ENCODE results near the gene TTC21A.

TTC21A gene

DNA sequence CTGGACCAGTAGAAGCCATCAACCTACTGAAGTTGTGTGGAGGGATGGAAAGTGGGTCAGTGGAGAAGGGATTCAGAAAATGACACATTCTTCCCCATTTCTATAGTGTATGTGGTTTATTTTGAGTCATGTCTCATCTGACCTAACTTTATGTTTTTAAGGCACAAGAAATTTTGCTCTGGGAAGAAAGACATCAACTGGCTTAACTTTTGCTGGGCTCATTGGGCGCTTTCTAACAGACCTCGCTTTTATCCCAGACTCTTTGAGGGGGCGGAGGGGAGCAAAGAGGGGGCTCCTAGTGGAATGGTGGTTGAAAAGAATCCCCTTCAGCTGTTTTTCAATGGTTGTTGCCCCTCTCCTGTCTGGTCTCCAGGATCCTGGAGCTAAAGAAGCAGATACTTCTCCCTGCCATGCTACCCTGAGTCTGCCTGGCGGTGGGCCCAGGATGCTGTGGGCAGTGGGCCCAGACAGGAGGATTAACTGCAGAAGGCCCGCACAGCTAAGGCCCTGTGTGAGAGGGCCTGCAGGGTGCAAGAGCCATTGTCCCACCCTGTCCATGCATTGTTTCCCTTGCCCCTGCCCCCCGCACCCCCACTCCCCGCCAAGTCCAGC, 31.4 kb downstream of the TTC21A start:
- no peak for TF ChIP-seq EZH2 (optimal IDR thresholded peaks at IDR 0.05; ENCODE audit: low read depth, low read length)
- TF ChIP-seq, protein P1, sequence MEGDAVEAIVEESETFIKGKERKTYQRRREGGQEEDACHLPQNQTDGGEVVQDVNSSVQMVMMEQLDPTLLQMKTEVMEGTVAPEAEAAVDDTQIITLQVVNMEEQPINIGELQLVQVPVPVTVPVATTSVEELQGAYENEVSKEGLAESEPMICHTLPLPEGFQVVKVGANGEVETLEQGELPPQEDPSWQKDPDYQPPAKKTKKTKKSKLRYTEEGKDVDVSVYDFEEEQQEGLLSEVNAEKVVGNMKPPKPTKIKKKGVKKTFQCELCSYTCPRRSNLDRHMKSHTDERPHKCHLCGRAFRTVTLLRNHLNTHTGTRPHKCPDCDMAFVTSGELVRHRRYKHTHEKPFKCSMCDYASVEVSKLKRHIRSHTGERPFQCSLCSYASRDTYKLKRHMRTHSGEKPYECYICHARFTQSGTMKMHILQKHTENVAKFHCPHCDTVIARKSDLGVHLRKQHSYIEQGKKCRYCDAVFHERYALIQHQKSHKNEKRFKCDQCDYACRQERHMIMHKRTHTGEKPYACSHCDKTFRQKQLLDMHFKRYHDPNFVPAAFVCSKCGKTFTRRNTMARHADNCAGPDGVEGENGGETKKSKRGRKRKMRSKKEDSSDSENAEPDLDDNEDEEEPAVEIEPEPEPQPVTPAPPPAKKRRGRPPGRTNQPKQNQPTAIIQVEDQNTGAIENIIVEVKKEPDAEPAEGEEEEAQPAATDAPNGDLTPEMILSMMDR (IDR thresholded peaks at IDR 0.05; ENCODE audit: low read length): no peak
- no peak for TF ChIP-seq EZH2phosphoT487 (IDR thresholded peaks at IDR 0.05; ENCODE audit: low read length)
- Histone ChIP-seq H4K20me1 (ENCODE audit: insufficient read depth, low read length) (no peaks in the 10 kb centered on the region), H3K79me2 (ENCODE audit: low read length) (no peaks in the 10 kb centered on the region), H3K9me3 (replicated peaks; ENCODE audit: insufficient read depth, low read length) (no peaks in the 10 kb centered on the region), H3K36me3 (replicated peaks; ENCODE audit: insufficient read depth, low read length) (0 out of 2 replicates have a peak, but pooled peaks cover 2% of the 10 kb centered on the region), H3K4me2 (ENCODE audit: low read depth, low read length) (no peak overlapping the region), H3K4me3 (ENCODE audit: low read length) (no peak overlapping the region), H3K4me1 (ENCODE audit: low read length) (no peaks in the 10 kb centered on the region), H3K27ac (ENCODE audit: low read length) (no peak overlapping the region), H3K9ac (ENCODE audit: low read length) (no peak overlapping the region), H2AFZ (ENCODE audit: low read length) (no peak overlapping the region), H3K9me2 (replicated peaks; ENCODE audit: insufficient read depth, low read length) (no peaks in the 10 kb centered on the region), H3K27me3 (replicated peaks; ENCODE audit: insufficient read depth, low read length) (no peaks in the 10 kb centered on the region), H3F3A (ENCODE audit: insufficient read depth, low read length) (no peaks in the 10 kb centered on the region)
- no peak for DNase-seq

- Histone ChIP-seq H3K36me3 (replicated peaks; ENCODE audit: insufficient read depth, low read length) (0 out of 2 replicates have a peak, but pooled peaks cover 2% of the 10 kb centered on the region), H3K27ac (ENCODE audit: low read length) (no peak overlapping the region)
Measured at GRCh38 chr3:39139442-39139841, 32.0 kb downstream of the TTC21A start.

DNA sequence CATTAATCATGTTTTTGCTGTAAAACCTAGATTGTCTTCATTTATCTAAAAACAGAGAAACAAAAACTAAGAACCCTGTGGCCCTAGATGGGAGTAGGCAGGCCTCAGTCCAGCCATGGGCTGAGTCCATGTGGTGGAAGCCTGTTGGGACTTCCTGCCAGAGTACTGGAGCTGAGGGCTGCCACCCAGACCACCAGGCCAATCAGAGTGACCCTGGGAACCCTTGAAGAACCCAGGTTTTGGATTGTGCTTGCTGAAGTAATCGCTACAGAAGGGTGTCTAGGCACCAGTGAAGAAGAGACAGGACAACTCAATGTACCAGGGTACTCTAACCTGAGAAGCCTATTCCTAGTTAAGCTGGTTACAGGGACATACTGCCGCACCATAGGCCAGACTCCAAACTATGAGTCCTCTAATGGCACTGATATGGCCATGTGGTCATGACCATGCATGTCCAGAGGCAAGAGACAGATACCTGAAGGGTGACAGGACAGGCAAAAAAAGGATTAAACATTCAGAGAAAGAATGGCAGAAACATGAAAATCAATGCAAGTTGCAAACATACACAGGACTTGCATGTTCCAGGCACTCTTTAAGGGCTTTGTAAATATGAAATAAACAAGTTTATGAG, 33.0 kb downstream of the TTC21A start:
- H3K4me3 ChIP-seq (ENCODE audit: low read length): no peak overlapping the region
- no peaks in the 10 kb centered on the region for H3K9me3 ChIP-seq (replicated peaks; ENCODE audit: insufficient read depth, low read length)
- TF ChIP-seq EZH2phosphoT487 (IDR thresholded peaks at IDR 0.05; ENCODE audit: low read length) (no peak), EZH2 (optimal IDR thresholded peaks at IDR 0.05; ENCODE audit: low read depth, low read length) (no peak)
- TF ChIP-seq, protein P1 (IDR thresholded peaks at IDR 0.05; ENCODE audit: low read length): no peak
- no peak for DNase-seq
- no peak overlapping the region for H3K27ac ChIP-seq (ENCODE audit: low read length)
- 0 out of 2 replicates have a peak, but pooled peaks cover 2% of the 10 kb centered on the region for H3K36me3 ChIP-seq (replicated peaks; ENCODE audit: insufficient read depth, low read length)
- H3K4me1 ChIP-seq (ENCODE audit: low read length): no peaks in the 10 kb centered on the region
- no peaks in the 10 kb centered on the region for H4K20me1 ChIP-seq (ENCODE audit: insufficient read depth, low read length)
- H3K27me3 ChIP-seq (replicated peaks; ENCODE audit: insufficient read depth, low read length): no peaks in the 10 kb centered on the region
- H3K79me2 ChIP-seq (ENCODE audit: low read length): no peaks in the 10 kb centered on the region
- no peaks in the 10 kb centered on the region for H3K9me2 ChIP-seq (replicated peaks; ENCODE audit: insufficient read depth, low read length)
- H3K4me2 ChIP-seq (ENCODE audit: low read depth, low read length): no peak overlapping the region
- no peak overlapping the region for H2AFZ ChIP-seq (ENCODE audit: low read length)
- H3F3A ChIP-seq (ENCODE audit: insufficient read depth, low read length): no peaks in the 10 kb centered on the region
- no peak overlapping the region for H3K9ac ChIP-seq (ENCODE audit: low read length)

More at GRCh38 chr3:39139442-39139841, 32.0 kb downstream of the TTC21A start:
- DNase-seq: no peak
- no peak overlapping the region for H3K4me3 ChIP-seq (ENCODE audit: low read length)
- no peak overlapping the region for H3K9ac ChIP-seq (ENCODE audit: low read length)
- H3K9me2 ChIP-seq (replicated peaks; ENCODE audit: insufficient read depth, low read length): no peaks in the 10 kb centered on the region
- no peaks in the 10 kb centered on the region for H3K27me3 ChIP-seq (replicated peaks; ENCODE audit: insufficient read depth, low read length)
- no peaks in the 10 kb centered on the region for H3K4me1 ChIP-seq (ENCODE audit: low read length)
- no peaks in the 10 kb centered on the region for H3K9me3 ChIP-seq (replicated peaks; ENCODE audit: insufficient read depth, low read length)
- no peaks in the 10 kb centered on the region for H3K79me2 ChIP-seq (ENCODE audit: low read length)
- TF ChIP-seq, protein P1 (IDR thresholded peaks at IDR 0.05; ENCODE audit: low read length): no peak
- no peak for TF ChIP-seq EZH2 (optimal IDR thresholded peaks at IDR 0.05; ENCODE audit: low read depth, low read length)
- no peak for TF ChIP-seq EZH2phosphoT487 (IDR thresholded peaks at IDR 0.05; ENCODE audit: low read length)
- H2AFZ ChIP-seq (ENCODE audit: low read length): no peak overlapping the region
- no peaks in the 10 kb centered on the region for H3F3A ChIP-seq (ENCODE audit: insufficient read depth, low read length)
- no peaks in the 10 kb centered on the region for H4K20me1 ChIP-seq (ENCODE audit: insufficient read depth, low read length)
- H3K4me2 ChIP-seq (ENCODE audit: low read depth, low read length): no peak overlapping the region
